Neural crest cell (in vitro differentiated cells): ENCODE data around the gene RRAD. TPM values are rescaled to one million over a fixed set of nuclear protein-coding genes. Genes with fewer than 3 reads are reported as not detected.

Source experiments
- DNase-seq: peaks from one replicate; pipeline ENCODE4 v3.0.0; 2021; ENCODE audit warnings: low read depth, mixed read lengths, low spot score
- H3K27ac Mint-ChIP-seq: one replicate; pipeline ENCODE4 v1.8.0; 2021; ENCODE audit warnings: mild to moderate bottlenecking, mixed read lengths; ENCODE audit not compliant: unreplicated experiment
- H3K27me3 Mint-ChIP-seq: 2 replicates; pipeline ENCODE4 v1.8.0; 2021; ENCODE audit warnings: low read depth, mild to moderate bottlenecking, mixed read lengths
- H3K36me3 Mint-ChIP-seq: 2 replicates; pipeline ENCODE4 v1.8.0; 2021; ENCODE audit warnings: low read depth, mild to moderate bottlenecking, mixed read lengths
- H3K4me1 Mint-ChIP-seq: 2 replicates; pipeline ENCODE4 v1.8.0; 2021; ENCODE audit warnings: mixed read lengths
- H3K4me3 Mint-ChIP-seq: one replicate; pipeline ENCODE4 v1.8.0; 2021; ENCODE audit warnings: mild to moderate bottlenecking, mixed read lengths
- H3K9me3 Mint-ChIP-seq: 2 replicates; pipeline ENCODE4 v1.8.0; 2021; ENCODE audit warnings: mixed read lengths
- CTCF ChIP-seq: fragments of 200-600 bp; sonication (generic); conservative IDR thresholded peaks from 2 replicates; pipeline ENCODE4 v1.5.0; 2021; ENCODE audit warnings: antibody characterized with exemption, mild to moderate bottlenecking
- total RNA-seq: library from RNA; stranded (reverse); gene quantifications from 2 replicates; pipeline ENCODE4 v1.2.1, GENCODE V29; 2021

Gene RRAD
- total RNA-seq, 1 donor from 2014 or later = 0.54 TPM

- DNase-seq = no peak
- H3K9me3 Mint-ChIP-seq = no peaks in the 10 kb centered on the region
- TF ChIP-seq CTCF = no peak
- peaks cover 30% of the 10 kb centered on the region for H3K4me1 Mint-ChIP-seq
- peak overlapping the region; percentile 22 for H3K4me3 Mint-ChIP-seq
- no peaks in the 10 kb centered on the region for H3K36me3 Mint-ChIP-seq
- H3K27me3 Mint-ChIP-seq = peaks cover 3% of the 10 kb centered on the region
- no peak overlapping the region for H3K27ac Mint-ChIP-seq
These were observed 51.1 kb downstream of the RRAD start for GRCh38 chr16:66874079-66874775.

GRCh38 chr16:66873685-66874055 is 51.7 kb downstream of the RRAD start:
- no peak for TF ChIP-seq CTCF
- Mint-ChIP-seq H3K9me3 (no peaks in the 10 kb centered on the region), H3K36me3 (no peaks in the 10 kb centered on the region), H3K27ac (no peak overlapping the region), H3K27me3 (peaks cover 3% of the 10 kb centered on the region), H3K4me3 (no peak overlapping the region), H3K4me1 (peaks cover 29% of the 10 kb centered on the region)
- no peak for DNase-seq

- no peak overlapping the region for H3K27ac Mint-ChIP-seq
- H3K4me3 Mint-ChIP-seq = peak overlapping the region; percentile 44
- H3K9me3 Mint-ChIP-seq = no peaks in the 10 kb centered on the region
- TF ChIP-seq CTCF = peak; percentile 97
- H3K36me3 Mint-ChIP-seq = no peaks in the 10 kb centered on the region
- H3K4me1 Mint-ChIP-seq = peaks cover 24% of the 10 kb centered on the region
- H3K27me3 Mint-ChIP-seq = peaks cover 3% of the 10 kb centered on the region
- DNase-seq = peak; percentile 90
These were observed 52.2 kb downstream of the RRAD start for GRCh38 chr16:66872943-66873684.

- TF ChIP-seq CTCF = no peak
- DNase-seq = no peak
- Mint-ChIP-seq H3K27ac (no peak overlapping the region), H3K9me3 (no peaks in the 10 kb centered on the region), H3K36me3 (no peaks in the 10 kb centered on the region), H3K4me1 (peaks cover 24% of the 10 kb centered on the region), H3K4me3 (no peak overlapping the region), H3K27me3 (peaks cover 3% of the 10 kb centered on the region)
These were observed 52.8 kb downstream of the RRAD start for GRCh38 chr16:66872559-66872942.

- H3K27ac Mint-ChIP-seq = no peak overlapping the region
These were observed 53.5 kb downstream of the RRAD start for GRCh38 chr16:66871840-66872239.

More at GRCh38 chr16:66871840-66872239, 53.5 kb downstream of the RRAD start:
- Mint-ChIP-seq H3K36me3 (no peaks in the 10 kb centered on the region), H3K27me3 (peaks cover 3% of the 10 kb centered on the region), H3K9me3 (no peaks in the 10 kb centered on the region), H3K4me3 (no peak overlapping the region), H3K4me1 (peaks cover 24% of the 10 kb centered on the region)
- no peak for TF ChIP-seq CTCF
- no peak for DNase-seq

Other genes with a start within 250 kb of the RRAD start
- 31.7 and 32.5 TPM in 2 replicates for gene CMTM4, start 228.8 kb downstream of the RRAD start, total RNA-seq
- gene DYNC1LI2, start 173.9 kb downstream of the RRAD start, total RNA-seq = 125 and 127 TPM in 2 replicates
- 0.25 and 0.26 TPM in 2 replicates for gene TERB1, start 124.0 kb downstream of the RRAD start, total RNA-seq
- 156 TPM in 2 replicates for gene NAE1, start 94.6 kb downstream of the RRAD start, total RNA-seq
- not detected in 2 replicates for gene CA7, start 81.1 kb downstream of the RRAD start, total RNA-seq
- gene PDP2, start 45.0 kb downstream of the RRAD start, total RNA-seq = 18.0 and 22.7 TPM in 2 replicates
- not detected in 2 replicates for gene CDH16, start 6.7 kb downstream of the RRAD start, total RNA-seq
- 73.8 and 77.5 TPM in 2 replicates for gene CIAO2B, start 8.9 kb upstream of the RRAD start, total RNA-seq
- gene CES2, start 10.0 kb upstream of the RRAD start, total RNA-seq = 50.1 and 52.5 TPM in 2 replicates
- 2.4 and 3.2 TPM in 2 replicates for gene CES3, start 35.7 kb upstream of the RRAD start, total RNA-seq
- 1.8 TPM in 2 replicates for gene CES4A, start 63.1 kb upstream of the RRAD start, total RNA-seq
- 106 TPM in 2 replicates for gene CBFB, start 103.6 kb upstream of the RRAD start, total RNA-seq
- gene PHAF1, start 184.4 kb upstream of the RRAD start, total RNA-seq = 24.9 and 25.5 TPM in 2 replicates
- 4.5 and 5.1 TPM in 2 replicates for gene B3GNT9, start 225.5 kb upstream of the RRAD start, total RNA-seq
- 0.68 and 0.70 TPM in 2 replicates for gene TRADD, start 234.4 kb upstream of the RRAD start, total RNA-seq
- gene FBXL8, start 234.4 kb upstream of the RRAD start, total RNA-seq = 0.44 TPM in 1 of 2 replicates, not detected in the other
- gene HSF4, start 239.2 kb upstream of the RRAD start, total RNA-seq = 1.3 TPM in 1 of 2 replicates, not detected in the other
- 4.5 and 5.8 TPM in 2 replicates for gene NOL3, start 245.0 kb upstream of the RRAD start, total RNA-seq